Measurements from ENCODE around the gene SEC14L5.

DNA sequence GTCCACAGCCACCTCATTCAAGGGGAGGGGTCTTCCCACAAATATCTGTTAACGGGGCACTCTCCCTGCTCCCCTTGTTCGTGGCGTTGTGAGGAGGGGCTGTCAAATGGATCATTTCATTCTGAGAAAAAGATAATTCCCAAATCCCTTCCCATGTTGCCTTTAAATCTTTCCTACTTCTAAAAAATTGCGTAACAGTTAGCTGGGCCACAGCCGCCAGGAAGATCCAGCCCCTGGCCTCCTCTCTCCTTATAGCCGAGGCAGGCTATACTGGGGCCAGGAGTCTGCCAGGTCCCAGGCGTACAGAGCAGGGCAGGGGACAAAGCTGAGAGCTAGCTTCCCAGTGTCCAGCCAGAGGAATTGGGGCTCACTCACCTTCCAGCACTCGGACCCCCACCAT lies 107.2 kb downstream of the SEC14L5 start:
- TF ChIP-seq, protein P1, sequence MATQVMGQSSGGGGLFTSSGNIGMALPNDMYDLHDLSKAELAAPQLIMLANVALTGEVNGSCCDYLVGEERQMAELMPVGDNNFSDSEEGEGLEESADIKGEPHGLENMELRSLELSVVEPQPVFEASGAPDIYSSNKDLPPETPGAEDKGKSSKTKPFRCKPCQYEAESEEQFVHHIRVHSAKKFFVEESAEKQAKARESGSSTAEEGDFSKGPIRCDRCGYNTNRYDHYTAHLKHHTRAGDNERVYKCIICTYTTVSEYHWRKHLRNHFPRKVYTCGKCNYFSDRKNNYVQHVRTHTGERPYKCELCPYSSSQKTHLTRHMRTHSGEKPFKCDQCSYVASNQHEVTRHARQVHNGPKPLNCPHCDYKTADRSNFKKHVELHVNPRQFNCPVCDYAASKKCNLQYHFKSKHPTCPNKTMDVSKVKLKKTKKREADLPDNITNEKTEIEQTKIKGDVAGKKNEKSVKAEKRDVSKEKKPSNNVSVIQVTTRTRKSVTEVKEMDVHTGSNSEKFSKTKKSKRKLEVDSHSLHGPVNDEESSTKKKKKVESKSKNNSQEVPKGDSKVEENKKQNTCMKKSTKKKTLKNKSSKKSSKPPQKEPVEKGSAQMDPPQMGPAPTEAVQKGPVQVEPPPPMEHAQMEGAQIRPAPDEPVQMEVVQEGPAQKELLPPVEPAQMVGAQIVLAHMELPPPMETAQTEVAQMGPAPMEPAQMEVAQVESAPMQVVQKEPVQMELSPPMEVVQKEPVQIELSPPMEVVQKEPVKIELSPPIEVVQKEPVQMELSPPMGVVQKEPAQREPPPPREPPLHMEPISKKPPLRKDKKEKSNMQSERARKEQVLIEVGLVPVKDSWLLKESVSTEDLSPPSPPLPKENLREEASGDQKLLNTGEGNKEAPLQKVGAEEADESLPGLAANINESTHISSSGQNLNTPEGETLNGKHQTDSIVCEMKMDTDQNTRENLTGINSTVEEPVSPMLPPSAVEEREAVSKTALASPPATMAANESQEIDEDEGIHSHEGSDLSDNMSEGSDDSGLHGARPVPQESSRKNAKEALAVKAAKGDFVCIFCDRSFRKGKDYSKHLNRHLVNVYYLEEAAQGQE (IDR thresholded peaks at IDR 0.05; ENCODE audit: low read depth), result no peak
- TF ChIP-seq POLR2A (IDR thresholded peaks at IDR 0.05; ENCODE audit: borderline replicate concordance, extremely low read depth, insufficient read depth, insufficient read length), result no peak
- no peak for TF ChIP-seq POLR2AphosphoS5 (IDR thresholded peaks at IDR 0.05; ENCODE audit: low read depth, low read length)
- TF ChIP-seq, protein P2, sequence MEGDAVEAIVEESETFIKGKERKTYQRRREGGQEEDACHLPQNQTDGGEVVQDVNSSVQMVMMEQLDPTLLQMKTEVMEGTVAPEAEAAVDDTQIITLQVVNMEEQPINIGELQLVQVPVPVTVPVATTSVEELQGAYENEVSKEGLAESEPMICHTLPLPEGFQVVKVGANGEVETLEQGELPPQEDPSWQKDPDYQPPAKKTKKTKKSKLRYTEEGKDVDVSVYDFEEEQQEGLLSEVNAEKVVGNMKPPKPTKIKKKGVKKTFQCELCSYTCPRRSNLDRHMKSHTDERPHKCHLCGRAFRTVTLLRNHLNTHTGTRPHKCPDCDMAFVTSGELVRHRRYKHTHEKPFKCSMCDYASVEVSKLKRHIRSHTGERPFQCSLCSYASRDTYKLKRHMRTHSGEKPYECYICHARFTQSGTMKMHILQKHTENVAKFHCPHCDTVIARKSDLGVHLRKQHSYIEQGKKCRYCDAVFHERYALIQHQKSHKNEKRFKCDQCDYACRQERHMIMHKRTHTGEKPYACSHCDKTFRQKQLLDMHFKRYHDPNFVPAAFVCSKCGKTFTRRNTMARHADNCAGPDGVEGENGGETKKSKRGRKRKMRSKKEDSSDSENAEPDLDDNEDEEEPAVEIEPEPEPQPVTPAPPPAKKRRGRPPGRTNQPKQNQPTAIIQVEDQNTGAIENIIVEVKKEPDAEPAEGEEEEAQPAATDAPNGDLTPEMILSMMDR (IDR thresholded peaks at IDR 0.05 in 2 of 3, conservative IDR thresholded peaks at IDR 0.05 in 1 of 3; ENCODE audit: borderline replicate concordance in 1 of 3, insufficient read depth in 1 of 3, low read depth in 2 of 3, low read length in 2 of 3), result no peak
- no peak for TF ChIP-seq RAD21 (IDR thresholded peaks at IDR 0.05; ENCODE audit: low read depth)
- no peak for TF ChIP-seq EZH2 (IDR thresholded peaks at IDR 0.05)
- TF ChIP-seq JUND (IDR thresholded peaks at IDR 0.05), result no peak
